ELR (cell line): ENCODE results near the gene NUBPL.
A peak's percentile ranks its signal among the peaks of the same experiment; 100 is the strongest.
"Not testable (repeated sequence)": the region's sequence is repeated elsewhere in the genome, so short reads cannot be mapped to it uniquely, and the experiment has no call there.

Source experiments
- DNase-seq: peaks from one replicate; pipeline ENCODE4 v3.0.0-alpha.2; 2015; ENCODE audit warnings: low read depth

The NUBPL gene

DNA sequence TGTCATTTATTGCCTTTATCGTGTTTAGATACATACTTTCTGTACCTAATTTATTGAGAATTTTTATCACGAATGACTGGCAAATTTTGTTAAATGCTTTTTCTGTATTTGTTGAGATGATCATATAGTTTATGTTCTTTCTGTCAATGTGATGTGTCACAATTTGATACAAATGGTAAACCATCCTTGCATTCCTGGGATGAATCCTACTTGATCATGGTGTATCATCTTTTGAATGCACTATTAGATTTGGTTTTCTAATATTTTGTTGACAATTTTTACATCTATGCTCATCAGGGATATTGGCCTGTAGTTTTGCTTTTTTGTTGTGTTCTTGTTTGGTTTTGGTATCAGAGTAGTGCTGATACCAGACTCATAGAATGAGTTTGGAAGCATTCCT is 185.1 kb downstream of the NUBPL start:
- no peak for DNase-seq

DNA sequence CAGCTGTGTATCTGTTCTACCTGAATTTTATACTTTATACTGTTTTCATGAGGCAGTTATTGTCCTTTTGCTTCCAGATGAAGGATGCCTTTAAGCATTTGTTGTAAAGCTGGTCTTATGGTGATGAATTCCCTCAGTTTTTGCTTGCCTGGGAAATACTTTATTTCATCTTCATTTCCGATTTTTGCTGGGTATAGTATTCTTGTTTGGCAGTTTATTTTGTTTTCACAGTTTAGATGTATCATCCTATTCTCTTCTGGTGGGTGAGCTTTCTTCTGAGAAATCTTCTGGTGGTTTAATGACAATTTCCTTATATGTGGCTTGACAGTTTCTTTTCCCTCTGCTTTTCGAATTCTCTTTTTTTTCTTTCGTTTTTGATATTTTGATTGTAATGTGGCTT is 188.1 kb downstream of the NUBPL start:
- DNase-seq = no peak

DNA sequence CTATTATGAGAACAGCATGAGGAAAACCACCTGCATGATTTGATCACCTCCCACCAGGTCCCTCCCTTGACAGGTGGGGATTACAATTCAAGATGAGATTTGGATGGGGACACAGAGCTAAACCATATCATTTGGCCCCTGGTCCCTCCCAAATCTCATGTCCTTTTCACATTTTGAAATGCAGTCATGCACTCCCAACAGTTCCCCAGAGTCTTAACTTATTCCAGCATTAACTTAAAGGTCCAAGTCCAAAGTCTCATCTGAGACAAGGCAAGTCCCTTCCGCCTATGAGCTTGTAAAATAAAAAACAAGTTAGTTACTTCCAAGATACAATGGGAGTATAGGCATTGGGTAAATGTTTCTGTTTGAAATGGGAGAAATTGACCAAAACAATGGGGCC is 189.8 kb downstream of the NUBPL start:
- not testable (repeated sequence) for DNase-seq

DNA sequence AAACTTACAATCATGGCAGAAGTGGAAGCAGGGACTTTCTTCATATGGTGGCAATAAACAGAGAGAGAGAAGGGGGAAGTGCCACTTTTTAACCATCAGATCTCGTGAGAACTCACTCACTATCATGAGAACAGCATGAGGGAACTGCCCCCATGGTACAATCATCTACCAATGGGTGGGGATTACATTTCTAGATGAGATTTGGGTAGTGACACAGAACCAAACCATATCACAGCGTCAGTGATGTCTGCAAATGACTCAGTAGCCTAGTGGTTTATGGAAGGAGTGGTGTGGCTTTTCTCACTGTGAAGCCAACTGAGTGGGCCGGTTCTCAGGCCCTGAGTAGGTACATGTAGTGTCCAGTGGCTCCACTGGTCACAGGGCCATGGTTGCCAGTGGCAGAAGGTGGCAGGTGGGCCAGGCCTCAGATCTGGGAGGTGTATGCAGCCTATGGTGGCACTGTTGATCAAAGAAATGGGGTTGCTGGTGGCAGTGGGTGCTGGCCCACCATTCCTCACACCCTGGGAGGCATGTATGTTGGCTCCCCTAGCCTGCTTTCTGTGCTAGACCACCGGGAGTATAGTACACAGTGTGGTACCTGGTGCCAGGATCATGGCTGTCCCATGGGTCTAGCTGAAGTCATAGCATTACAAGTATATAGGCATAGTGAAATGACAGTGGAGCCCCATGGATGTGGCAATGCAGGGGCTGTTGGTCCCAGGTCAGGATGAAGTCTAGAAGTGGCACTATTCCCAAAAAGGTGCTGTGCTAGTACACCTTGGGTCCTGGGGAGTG is 191.9 kb downstream of the NUBPL start:
- DNase-seq = no peak

DNA sequence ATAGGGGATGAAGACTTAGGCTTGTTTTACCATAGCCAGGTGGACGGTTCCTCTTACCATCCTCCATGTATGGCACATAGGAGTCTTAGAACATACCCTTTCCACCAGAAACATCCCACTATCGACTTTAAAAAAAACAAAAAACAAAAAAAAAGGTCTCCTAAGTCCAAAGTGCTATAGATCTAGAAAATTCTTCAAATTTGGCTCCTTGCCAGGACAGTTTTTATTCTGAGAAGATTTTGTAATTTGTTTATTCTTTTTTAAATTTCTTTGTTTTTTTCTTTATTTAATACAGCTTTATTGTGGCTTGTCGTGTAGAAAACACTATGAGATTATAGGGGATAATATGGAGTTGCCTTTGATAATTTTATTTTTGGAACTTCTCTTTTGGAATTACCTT is 197.7 kb downstream of the NUBPL start:
- no peak for DNase-seq

DNA sequence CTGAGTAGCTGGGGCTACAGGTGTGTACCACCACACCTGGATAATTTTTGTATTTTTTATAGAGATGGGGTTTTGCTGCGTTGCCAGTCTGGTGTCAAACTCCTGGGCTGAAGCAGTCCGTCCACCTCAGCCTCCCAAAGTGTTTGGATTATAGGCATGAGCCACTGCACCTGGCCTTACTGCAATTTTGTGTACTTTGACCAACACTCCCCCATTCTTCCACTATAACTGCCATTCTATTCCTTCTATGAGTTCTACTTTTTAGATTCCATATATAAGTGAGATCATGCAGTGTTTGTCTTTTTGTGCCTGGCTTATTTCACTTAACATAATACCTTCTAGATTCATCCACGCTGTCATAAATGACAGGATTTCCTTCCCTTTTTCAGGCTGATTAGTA is 199.1 kb downstream of the NUBPL start:
- no peak for DNase-seq

DNA sequence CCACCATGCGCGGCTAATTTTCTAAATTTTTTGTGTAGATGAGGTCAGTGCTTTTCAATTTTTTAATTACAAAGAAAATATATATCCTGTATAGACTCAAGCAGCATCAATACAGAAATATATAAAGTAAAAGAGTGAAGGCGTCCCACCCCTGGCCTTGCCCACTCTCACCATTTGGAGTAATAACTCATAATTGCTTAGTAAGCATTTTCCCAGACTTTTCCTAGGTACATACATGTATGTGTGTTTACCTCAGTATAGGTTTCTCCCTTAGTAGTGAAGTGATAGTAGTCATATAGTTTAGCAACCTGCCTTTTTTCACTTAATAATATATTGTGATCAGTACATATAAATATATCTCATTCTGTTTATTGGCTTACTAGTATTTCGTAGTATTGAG is 200.1 kb downstream of the NUBPL start:
- DNase-seq = no peak

DNA sequence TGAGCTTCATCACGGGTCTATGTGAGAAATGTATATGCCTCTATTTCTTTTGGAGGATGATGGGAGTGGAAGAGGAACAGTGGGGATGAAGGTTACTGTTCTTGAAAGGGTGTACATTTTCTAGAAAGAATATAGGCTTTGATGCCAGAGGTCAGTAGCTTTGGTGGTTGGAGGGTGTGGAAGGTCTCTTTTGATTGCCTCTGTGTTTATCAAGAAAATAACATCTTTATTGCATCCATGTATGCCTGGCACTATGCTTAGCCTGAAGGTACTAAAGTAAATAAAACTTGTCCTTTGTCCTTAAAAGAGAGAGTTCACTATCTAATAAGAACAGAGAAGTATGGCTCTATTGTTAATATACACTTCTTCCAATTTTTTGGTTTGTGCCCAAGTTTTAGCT is 201.8 kb downstream of the NUBPL start:
- DNase-seq = no peak

DNA sequence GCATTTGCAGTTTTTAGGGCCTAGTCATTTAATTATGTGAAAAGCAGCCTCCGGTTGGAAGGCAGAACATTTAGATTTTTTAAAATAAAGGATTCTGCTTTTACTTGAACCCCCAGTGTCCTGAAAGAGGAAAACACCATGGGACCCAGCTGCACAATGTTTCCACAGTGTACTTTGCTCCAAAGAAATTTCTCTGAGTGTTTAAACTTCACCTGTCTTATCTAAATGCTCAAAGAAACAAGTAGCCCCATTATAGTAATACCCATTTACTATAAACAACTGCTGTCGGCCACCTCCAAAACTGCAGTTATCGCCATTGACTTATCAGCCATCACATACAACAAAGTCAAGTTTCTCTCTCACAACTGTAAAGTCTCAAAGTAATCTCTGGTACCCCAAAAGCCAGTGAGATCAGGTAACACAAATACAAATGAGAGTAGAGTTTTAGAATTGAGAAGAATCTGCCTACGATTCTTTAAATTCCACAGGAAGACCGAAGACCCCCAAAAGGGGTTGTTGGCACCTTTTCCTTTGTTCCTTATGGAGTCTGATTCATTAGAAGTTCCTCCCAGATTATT is 205.2 kb downstream of the NUBPL start:
- no peak for DNase-seq

DNA sequence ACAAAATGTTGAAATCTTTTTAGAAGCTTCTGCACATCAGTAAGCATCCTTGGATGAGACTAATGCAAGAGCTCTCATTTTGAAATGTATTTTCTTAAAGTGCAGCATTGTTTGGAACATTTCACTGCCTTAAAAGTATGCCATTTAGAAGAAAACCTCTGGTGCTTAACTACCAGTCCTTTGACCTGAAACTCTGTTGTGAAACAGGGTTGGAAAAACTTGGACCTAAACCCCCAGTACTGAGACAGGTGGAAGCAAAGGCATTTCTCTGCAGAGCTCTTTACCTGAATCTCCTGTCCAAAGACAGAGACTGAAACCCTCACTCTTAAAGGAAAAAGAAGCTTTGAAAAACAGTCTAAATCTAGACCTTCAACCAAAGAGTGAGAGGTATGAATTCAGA is 207.2 kb downstream of the NUBPL start:
- no peak for DNase-seq

DNA sequence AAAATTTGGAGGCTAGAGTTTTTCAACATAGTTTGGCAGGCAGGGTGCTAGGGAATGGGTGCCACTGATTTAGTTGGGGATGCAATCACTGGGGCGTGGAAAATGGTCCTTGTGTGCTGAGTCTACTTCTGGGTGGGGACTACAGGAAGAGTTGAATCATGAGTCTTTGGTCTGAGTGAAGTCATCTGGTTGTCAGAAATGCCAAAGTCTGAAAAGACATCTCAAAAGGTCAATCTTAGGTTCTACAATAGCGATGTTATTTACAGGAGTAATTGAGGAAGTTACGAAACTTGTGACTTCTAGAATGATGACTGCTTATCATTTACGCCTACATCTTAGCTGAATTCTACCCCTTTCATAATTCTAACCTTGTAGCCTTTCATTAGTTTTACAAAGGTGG is 209.1 kb downstream of the NUBPL start:
- no peak for DNase-seq

DNA sequence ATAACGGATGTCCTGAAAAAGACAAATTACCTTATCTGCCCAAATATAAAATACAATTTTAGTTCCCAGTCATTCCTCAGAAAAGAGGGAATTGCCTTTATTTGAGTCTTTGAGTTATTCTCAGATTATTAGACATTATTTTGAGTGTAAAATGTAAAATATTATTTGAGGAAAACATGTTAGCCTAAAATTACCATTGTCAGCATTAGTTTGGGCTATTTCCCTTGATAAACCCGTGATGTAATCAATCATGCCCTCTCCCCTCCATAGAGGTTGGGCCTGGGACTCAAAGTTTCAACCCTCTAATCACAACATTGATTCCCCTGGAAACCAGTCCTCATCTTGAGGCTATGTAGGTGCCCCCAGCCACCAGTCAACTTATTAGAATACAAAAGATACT is 213.4 kb downstream of the NUBPL start:
- no peak for DNase-seq

DNA sequence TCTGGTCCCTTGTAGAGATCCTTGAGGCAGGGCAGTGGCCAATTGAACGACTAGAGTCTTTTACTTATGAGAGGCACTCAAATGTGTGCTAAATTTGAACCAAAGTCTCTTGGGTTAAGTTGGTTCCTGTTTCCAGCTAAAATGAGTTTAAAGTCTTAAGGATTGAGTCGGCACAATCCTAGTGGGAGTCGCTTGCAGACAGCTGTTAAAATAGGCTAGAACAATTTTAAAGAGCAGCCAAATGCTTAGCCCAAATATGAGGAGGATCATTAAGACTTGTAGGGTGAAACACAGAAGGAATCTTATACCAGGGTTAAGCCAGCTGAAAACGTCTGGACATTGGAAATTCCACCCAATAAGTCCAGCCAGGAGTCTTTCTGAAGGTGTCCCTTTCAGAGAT is 216.1 kb downstream of the NUBPL start:
- DNase-seq = no peak

DNA sequence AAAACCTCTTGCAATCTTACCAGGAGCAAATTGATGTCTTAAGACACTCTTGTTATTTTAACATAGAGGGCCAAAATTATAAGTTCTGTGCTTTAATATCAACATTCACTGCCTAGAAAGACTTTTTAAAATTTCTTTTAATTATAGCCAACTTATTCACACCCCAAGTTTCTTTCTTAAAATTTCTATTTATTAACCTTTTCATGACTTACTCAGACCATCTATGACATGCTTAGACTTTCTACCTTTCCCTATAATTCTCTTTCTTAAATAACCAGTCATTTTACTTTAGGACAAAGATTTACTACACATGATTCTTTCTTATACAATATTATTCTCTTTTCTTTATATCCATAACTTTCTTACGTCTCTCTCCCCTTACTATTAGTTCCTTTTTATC is 220.4 kb downstream of the NUBPL start:
- peak; percentile 23 for DNase-seq

DNA sequence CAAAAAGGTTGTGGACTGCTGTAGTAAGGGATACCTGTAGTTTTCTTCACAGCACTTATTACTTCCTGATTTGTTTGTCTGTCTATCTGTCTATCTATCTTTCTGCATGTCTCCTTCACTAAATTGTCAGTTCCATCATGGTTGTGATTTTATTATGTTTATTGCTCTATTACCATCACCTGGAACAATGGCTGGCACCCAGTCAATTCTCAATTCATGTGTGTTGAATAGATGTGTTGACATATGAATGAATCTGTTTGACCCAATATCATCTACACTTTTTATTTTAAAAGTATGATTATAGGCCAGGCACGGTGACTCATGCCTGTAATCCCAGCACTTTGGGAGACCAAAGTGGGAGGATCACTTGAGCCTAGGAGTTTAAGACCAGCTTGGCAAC is 224.4 kb downstream of the NUBPL start:
- no peak for DNase-seq

DNA sequence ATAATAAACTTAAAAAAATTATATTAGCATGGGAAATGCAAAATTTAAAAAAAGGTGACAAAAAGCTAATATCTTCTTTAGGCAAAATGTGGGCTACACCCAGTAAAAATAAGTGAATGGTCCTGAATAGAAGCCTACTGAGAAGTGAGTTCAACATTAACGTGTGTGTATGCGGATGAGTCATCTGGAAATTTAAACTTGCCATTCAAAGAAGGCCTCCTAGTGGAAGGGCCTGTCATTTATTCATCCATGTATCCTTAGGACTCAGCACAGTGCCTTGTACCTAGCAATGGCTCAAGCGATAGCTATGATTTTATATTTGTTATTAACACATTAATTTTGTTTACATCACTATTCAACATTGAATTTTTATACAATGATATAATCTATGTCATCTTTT is 226.2 kb downstream of the NUBPL start:
- DNase-seq = peak; percentile 45

DNA sequence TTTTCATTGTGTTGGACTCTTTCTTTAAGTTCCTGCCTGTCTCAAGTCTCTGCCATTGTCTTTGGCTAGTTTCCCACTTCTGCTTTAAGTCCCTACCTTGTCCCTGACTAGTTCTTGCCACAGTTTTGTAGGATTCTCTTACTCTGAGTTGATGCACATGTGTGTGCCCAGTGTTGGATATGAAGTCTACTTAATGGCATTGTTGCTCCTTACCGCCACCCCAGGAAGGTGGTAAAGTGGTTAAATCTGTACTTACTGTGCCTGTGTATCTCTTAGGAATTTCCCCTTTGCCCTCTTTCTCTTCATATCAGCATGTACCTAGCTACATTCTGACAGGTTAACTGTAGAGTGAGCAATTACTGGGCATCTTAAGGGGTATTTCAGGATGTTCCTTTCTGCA is 227.1 kb downstream of the NUBPL start:
- DNase-seq = no peak

DNA sequence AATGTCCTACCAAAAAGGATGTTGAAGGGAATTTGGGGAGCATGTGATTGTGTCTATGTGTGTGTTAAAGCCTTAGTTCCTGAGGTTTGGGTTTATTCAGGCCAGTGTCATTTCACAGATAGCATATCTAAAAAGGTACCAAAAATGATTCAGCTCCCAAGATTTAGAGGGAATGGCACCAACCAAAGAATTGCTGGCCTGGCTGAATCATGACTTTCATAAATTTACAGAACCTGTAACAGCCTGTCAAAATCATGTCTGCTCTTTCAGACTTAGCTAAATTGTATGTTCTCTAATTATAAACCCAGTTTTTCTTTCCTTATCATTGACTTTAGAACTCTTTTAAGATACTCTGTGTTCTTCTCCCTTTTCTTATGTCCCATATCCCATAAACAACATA is 231.5 kb downstream of the NUBPL start:
- DNase-seq = no peak

DNA sequence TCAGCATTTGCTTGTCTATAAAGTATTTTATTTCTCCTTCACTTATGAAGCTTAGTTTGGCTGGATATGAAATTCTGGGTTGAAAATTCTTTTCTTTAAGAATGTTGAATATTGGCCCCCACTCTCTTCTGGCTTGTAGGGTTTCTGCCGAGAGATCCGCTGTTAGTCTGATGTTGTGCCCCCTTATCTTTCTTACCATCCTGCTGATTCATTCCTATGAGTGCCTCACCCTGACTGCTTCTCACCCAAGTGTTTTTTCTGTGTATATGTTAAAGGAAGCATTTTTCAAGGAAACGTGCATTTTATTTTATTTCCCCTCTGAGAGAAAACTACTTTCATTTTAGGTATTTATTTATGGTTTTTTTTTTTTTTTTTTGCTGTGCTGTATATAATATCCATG is 236.7 kb downstream of the NUBPL start:
- not testable (repeated sequence) for DNase-seq

DNA sequence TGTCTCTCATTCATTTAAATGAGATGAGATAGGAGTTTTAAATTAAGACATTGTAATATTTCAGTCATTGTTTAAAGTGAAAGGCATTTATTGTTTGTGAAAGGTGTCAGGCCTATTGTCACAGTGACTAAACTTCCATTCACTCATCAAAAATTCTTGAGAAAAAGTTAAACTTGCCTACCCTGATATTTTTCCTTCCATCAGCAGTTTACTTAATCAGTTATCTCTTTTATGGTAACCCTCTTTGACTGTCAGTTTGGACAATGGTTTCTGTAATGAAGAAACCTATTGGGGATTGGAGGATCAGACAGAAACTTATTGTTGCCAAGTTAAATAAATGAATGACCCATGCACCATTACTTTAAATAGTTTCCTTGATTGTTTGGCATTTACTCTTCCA is 241.6 kb downstream of the NUBPL start:
- DNase-seq = no peak

DNA sequence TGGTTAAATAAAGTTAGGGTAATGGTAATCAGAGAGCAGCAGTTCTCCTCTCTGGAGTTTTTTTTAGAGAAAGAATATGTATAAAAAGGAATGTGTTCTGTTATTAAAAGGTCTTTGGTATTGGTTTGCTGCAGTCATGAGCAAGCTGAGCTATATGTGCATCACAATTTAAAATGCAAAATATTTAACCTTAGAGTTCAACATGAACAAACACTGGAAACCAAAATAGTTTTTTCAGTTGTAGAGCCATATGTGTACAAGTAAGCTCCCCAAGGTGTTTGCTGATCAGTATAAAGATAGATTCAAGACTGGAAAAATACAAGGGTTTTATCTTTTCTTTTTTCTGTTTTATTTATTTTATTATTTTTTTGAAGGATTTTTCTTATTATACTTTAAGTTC is 245.0 kb downstream of the NUBPL start:
- DNase-seq = no peak

DNA sequence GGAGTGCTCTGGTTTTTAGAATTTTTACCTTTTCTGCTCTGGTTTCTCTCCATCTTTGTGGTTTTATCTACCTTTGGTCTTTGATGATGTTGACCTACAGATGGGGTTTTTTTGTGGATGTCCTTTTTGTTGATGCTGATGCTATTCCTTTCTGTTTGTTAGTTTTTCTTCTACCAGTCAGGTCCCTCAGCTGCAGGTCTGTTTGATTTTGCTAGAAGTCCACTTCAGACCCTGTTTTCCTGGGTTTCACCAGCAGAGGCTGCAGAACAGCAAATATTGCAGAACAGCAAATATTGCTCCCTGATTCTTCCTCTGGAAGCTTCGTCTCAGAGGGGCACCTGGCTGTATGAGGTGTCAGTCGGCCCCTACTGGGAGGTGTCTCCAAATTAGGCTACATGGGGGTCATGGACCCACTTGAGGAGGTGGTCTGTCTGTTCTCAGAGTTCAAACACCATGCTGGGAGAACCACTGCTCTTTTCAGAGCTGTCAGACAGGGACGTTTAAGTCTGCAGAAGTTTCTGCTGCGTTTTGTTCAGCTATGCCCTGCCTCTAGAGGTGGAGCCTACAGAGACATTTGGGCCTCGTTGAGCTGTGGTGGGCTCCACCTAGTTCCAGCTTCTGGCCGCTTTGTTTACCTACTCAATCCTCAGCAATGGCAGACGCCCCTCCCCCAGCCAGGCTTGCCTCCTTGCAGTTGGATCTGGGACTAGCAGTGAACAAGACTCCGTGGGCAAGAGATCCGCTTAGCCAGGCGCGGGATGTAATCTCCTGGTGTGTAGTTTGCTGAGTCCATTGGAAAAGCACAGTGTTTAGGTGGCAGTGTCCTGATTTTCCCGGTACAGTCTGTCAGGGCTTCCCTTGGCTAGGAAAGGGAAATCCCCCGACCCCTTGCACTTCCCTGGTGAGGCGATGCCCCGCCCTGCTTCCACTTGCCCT is 250.8 kb downstream of the NUBPL start:
- DNase-seq = not testable (repeated sequence)
